Transverse colon (tissue), 4 donors: ENCODE results near the gene SASH3. TPM values are rescaled to one million over a fixed set of nuclear protein-coding genes. Genes with fewer than 3 reads are reported as not detected.

ENCODE experiments used
- DNase-seq: peaks from one replicate; pipeline ENCODE4 v3.0.0-alpha.2; 2019
- H3K27ac ChIP-seq, 4 donors: fragments of 200-600 bp; sonication (generic); 2 replicates each; pipeline ENCODE4 v1.5.1; 2016 to 2018; ENCODE audit warnings: inconsistent platforms in 4 of 4
- H3K27me3 ChIP-seq: fragments of 200-600 bp; sonication (generic); 2 replicates; pipeline ENCODE4 v1.5.1; 2017; ENCODE audit warnings: inconsistent platforms
- H3K36me3 ChIP-seq, 4 donors: fragments of 200-600 bp; sonication (generic); 2 replicates each; pipeline ENCODE4 v1.5.1; 2017 to 2019; ENCODE audit warnings: inconsistent platforms in 4 of 4
- H3K4me1 ChIP-seq, 4 donors: fragments of 200-600 bp; sonication (generic); 2 replicates each; pipeline ENCODE4 v1.5.1; 2017 to 2020; ENCODE audit warnings: inconsistent platforms in 4 of 4
- H3K4me3 ChIP-seq, 4 donors: fragments of 200-600 bp; sonication (generic); 1 replicate in 1 of 4; 2 replicates in 3 of 4; pipeline versions ENCODE4 v1.5.1 to v1.6.1; 2017 to 2019; ENCODE audit warnings: inconsistent platforms in 4 of 4
- H3K9me3 ChIP-seq, 2 donors: fragments of 200-600 bp; sonication (generic); 2 replicates each; pipeline ENCODE4 v1.5.1; 2017 to 2019; ENCODE audit warnings: inconsistent platforms in 2 of 2
- CTCF ChIP-seq, 5 experiments: fragments of 200-600 bp in 3 of 5; fragments of 450-650 bp in 2 of 5; sonication (generic) in 3 of 5; IDR thresholded peaks; 1 replicate in 2 of 5; 2 replicates in 3 of 5; pipeline ENCODE4 v1.5.1; 2016 to 2017; ENCODE audit warnings: antibody characterized with exemption in 5 of 5, inconsistent platforms in 3 of 5, mild to moderate bottlenecking in 2 of 5, moderate library complexity in 1 of 5
- EP300 ChIP-seq: sonication (generic); formaldehyde crosslinking; IDR thresholded peaks from one replicate; pipeline ENCODE4 v1.6.1; 2017; ENCODE audit warnings: antibody characterized with exemption, low read depth
- POLR2A ChIP-seq: fragments of 450-650 bp; IDR thresholded peaks from one replicate; pipeline ENCODE4 v1.6.1; 2016; ENCODE audit warnings: antibody characterized with exemption, mild to moderate bottlenecking, moderate library complexity
- POLR2AphosphoS5 ChIP-seq, 3 donors: sonication (generic); formaldehyde crosslinking; IDR thresholded peaks; one replicate each; pipeline ENCODE4 v1.6.1; 2016; ENCODE audit warnings: antibody characterized with exemption in 3 of 3
- WGBS, 2 donors: methylation state at CpG; one replicate each; pipeline ENCODE4 v1.1.5; 2018; ENCODE audit warnings: low coverage in 1 of 2; 5-methylcytosine and 5-hydroxymethylcytosine counted together
- in situ Hi-C, 4 donors: fragments of 200-750 bp; cut with MboI; loops; one replicate each; pipeline versions ENCODE4 v1.15.0 to v1.15.1; 2017; ENCODE audit warnings: low sequenced_read_pairs in 3 of 4, low pct_ligation_motif_present in 1 of 4, low pct_unique_long_range_greater_than_20kb in 1 of 4
- intact Hi-C: fragments of 100-400 bp; cut with DNase I; formaldehyde crosslinking; loops from one replicate; pipeline ENCODE4 v1.15.1; 2023; ENCODE audit warnings: low total_unique reads
- total RNA-seq, 4 donors: library from RNA; depleted of rRNA; stranded (reverse); fragments of >200 nt; gene quantifications; one replicate each; pipeline ENCODE4 v1.1.0, GENCODE V29; 2016

The SASH3 gene
- total RNA-seq, 4 donors from 2014 or later = 1.6 to 20.9 (median 11.1) TPM

GRCh38 chrX:129836827-129837226 lies 57.1 kb downstream of the SASH3 start:
- in situ Hi-C loops = loop anchor here in 1 of 4 donors (25.0 kb wide), 1 partner anchor 200 kb away; no protein-coding TSS in a partner anchor

GRCh38 chrX:129840344-129840743 lies 60.6 kb downstream of the SASH3 start:
- no peak for DNase-seq
- intact Hi-C loops (no loop called here), in situ Hi-C loops (loop anchor here in 1 of 4 donors (25.0 kb wide), 1 partner anchor 203 kb away; no protein-coding TSS in a partner anchor)
- WGBS, 2 donors = 57% methylated on average over 5 of the region's 5 CpGs; no CpG with 5 or more reads in 1 of the 2 donors
- Histone ChIP-seq H3K4me1 (peaks cover 0 to 21% (median 0%) of the 10 kb centered on the region in 4 donors), H3K9me3 (no peaks in the 10 kb centered on the region), H3K27ac (no peak overlapping the region), H3K4me3 (no peak overlapping the region), H3K36me3 (no peaks in the 10 kb centered on the region), H3K27me3 (no peaks in the 10 kb centered on the region)
- no peak for TF ChIP-seq POLR2AphosphoS5 (IDR thresholded peaks at IDR 0.05)
- no peak for TF ChIP-seq POLR2A
- no peak for TF ChIP-seq CTCF (IDR thresholded peaks at IDR 0.05)
- no peak for TF ChIP-seq EP300

More at GRCh38 chrX:129836827-129837226, 57.1 kb downstream of the SASH3 start:
- Histone ChIP-seq H3K4me3 (no peak overlapping the region), H3K4me1 (peaks cover 0 to 11% (median 0%) of the 10 kb centered on the region in 4 donors), H3K36me3 (no peaks in the 10 kb centered on the region), H3K27ac (no peak overlapping the region), H3K27me3 (no peaks in the 10 kb centered on the region), H3K9me3 (no peaks in the 10 kb centered on the region)
- DNase-seq = no peak
- intact Hi-C loops = no loop called here
- TF ChIP-seq POLR2A (no peak), EP300 (no peak), POLR2AphosphoS5 (IDR thresholded peaks at IDR 0.05) (no peak), CTCF (IDR thresholded peaks at IDR 0.05) (no peak)
- WGBS, 2 donors = 71% methylated on average over 3 of the region's 3 CpGs; no CpG with 5 or more reads in 1 of the 2 donors

GRCh38 chrX:129842510-129843208 lies 62.9 kb downstream of the SASH3 start:
- H3K27ac ChIP-seq = peak overlapping the region; percentile 85 to 92 (median 87)
- H3K4me1 ChIP-seq = peaks cover 0 to 21% (median 0%) of the 10 kb centered on the region in 4 donors
- WGBS, 2 donors = 35% methylated on average over 17 of the region's 17 CpGs; no CpG with 5 or more reads in 1 of the 2 donors
- TF ChIP-seq CTCF (IDR thresholded peaks at IDR 0.05) (no peak), POLR2A (no peak), EP300 (no peak), POLR2AphosphoS5 (IDR thresholded peaks at IDR 0.05) (no peak)
- peak; percentile 55 for DNase-seq
- in situ Hi-C loops = loop anchor here in 1 of 4 donors (25.0 kb wide), 1 partner anchor 205 kb away; no protein-coding TSS in a partner anchor
- H3K27me3 ChIP-seq = no peaks in the 10 kb centered on the region
- peak overlapping the region; percentile 60 to 89 (median 70) for H3K4me3 ChIP-seq
- no peaks in the 10 kb centered on the region for H3K9me3 ChIP-seq
- intact Hi-C loops = no loop called here
- H3K36me3 ChIP-seq = no peaks in the 10 kb centered on the region

GRCh38 chrX:129843209-129843458 lies 63.4 kb downstream of the SASH3 start:
- WGBS, 2 donors = 49% methylated on average over 23 of the region's 23 CpGs; no CpG with 5 or more reads in 1 of the 2 donors
- intact Hi-C loops = no loop called here
- Histone ChIP-seq H3K27me3 (no peaks in the 10 kb centered on the region), H3K4me1 (peaks cover 0 to 21% (median 0%) of the 10 kb centered on the region in 4 donors), H3K4me3 (peak overlapping the region; percentile 60 to 89 (median 70)), H3K9me3 (no peaks in the 10 kb centered on the region), H3K36me3 (no peaks in the 10 kb centered on the region), H3K27ac (peak overlapping the region; percentile 85 to 92 (median 87))
- in situ Hi-C loops = loop anchor here in 1 of 4 donors (25.0 kb wide), 1 partner anchor 206 kb away; no protein-coding TSS in a partner anchor
- TF ChIP-seq CTCF (IDR thresholded peaks at IDR 0.05) = no peak
- no peak for TF ChIP-seq POLR2A
- TF ChIP-seq POLR2AphosphoS5 (IDR thresholded peaks at IDR 0.05) = no peak
- no peak for TF ChIP-seq EP300
- DNase-seq = no peak
